PC-9 (cell line): ENCODE measurements around the gene GPR153. TPM values are rescaled to one million over a fixed set of nuclear protein-coding genes. Genes with fewer than 3 reads are reported as not detected.

Experiments
- BruUV-seq: library from RNA; stranded (reverse); fragments of 400-500 nt; replicated peaks from 2 replicates; lab custom pipeline; 2021; lab: Mats Ljungman, UMichigan
- CTCF ChIA-PET: fragments of 300-600 bp; sonication (Branson Sonifier 250); formaldehyde crosslinking; loops from one replicate; lab custom pipeline; 2022; ENCODE audit warnings: antibody characterized with exemption; lab: Charles Lee
- POLR2A ChIA-PET: fragments of 300-600 bp; sonication (Branson Sonifier 250); formaldehyde crosslinking; loops from one replicate; lab custom pipeline; 2022; ENCODE audit warnings: antibody characterized with exemption; ENCODE audit not compliant: unreplicated experiment; lab: Charles Lee
- DNase-seq, 2 experiments: peaks; one replicate each; pipeline versions ENCODE4 v3.0.0 to v3.0.0-alpha.2; 2015 to 2022; ENCODE audit warnings: mixed read lengths in 1 of 2
- H2AFZ ChIP-seq: fragments of 200-600 bp; sonication (generic); 2 replicates; pipeline ENCODE4 v1.8.1; 2017; ENCODE audit warnings: antibody characterized with exemption
- H3F3A ChIP-seq: fragments of 200-600 bp; sonication (generic); 2 replicates; pipeline ENCODE4 v1.8.1; 2017; ENCODE audit warnings: antibody characterized with exemption, mild to moderate bottlenecking, low read depth; ENCODE audit not compliant: insufficient read depth
- H3K27ac ChIP-seq: fragments of 200-600 bp; sonication (generic); 2 replicates; pipeline ENCODE4 v1.6.1; 2016; ENCODE audit warnings: mixed run types
- H3K27me3 ChIP-seq: fragments of 200-600 bp; sonication (generic); 2 replicates; pipeline ENCODE4 v1.6.1; 2016; ENCODE audit warnings: low read depth, mixed run types; ENCODE audit not compliant: insufficient read depth
- H3K36me3 ChIP-seq: fragments of 200-600 bp; sonication (generic); 2 replicates; pipeline ENCODE4 v1.6.1; 2016; ENCODE audit warnings: low read depth, mixed run types
- H3K4me1 ChIP-seq: fragments of 200-600 bp; sonication (generic); replicated peaks from 2 replicates; pipeline ENCODE4 v1.6.1; 2016; ENCODE audit warnings: mixed run types; ENCODE audit not compliant: insufficient read depth
- H3K4me2 ChIP-seq: fragments of 200-600 bp; sonication (generic); 2 replicates; pipeline ENCODE4 v1.6.1; 2017; ENCODE audit warnings: mixed run types
- H3K4me3 ChIP-seq: fragments of 200-600 bp; sonication (generic); 2 replicates; pipeline ENCODE4 v1.6.1; 2016; ENCODE audit warnings: mixed run types
- H3K79me2 ChIP-seq: fragments of 200-600 bp; sonication (generic); 2 replicates; pipeline ENCODE4 v1.6.1; 2017; ENCODE audit warnings: low read depth, mixed run types
- H3K9me2 ChIP-seq: fragments of 200-600 bp; sonication (generic); 2 replicates; pipeline ENCODE4 v1.8.1; 2017; ENCODE audit warnings: mild to moderate bottlenecking; ENCODE audit not compliant: insufficient read depth
- H3K9me3 ChIP-seq: fragments of 200-600 bp; sonication (generic); 2 replicates; pipeline ENCODE4 v1.8.1; 2016; ENCODE audit warnings: low read depth; ENCODE audit not compliant: insufficient read depth
- H4K20me1 ChIP-seq: fragments of 200-600 bp; sonication (generic); 2 replicates; pipeline ENCODE4 v1.8.1; 2017; ENCODE audit not compliant: insufficient read depth
- CTCF ChIP-seq: fragments of 200-600 bp; sonication (generic); conservative IDR thresholded peaks from 2 replicates; pipeline ENCODE4 v1.6.1; 2017; ENCODE audit warnings: mixed run types, antibody characterized with exemption, mild to moderate bottlenecking, moderate library complexity
- EZH2 ChIP-seq: fragments of 200-600 bp; sonication (generic); IDR thresholded peaks from 2 replicates; pipeline ENCODE4 v1.8.0; 2017; ENCODE audit warnings: antibody characterized with exemption, low read depth
- intact Hi-C: fragments of 100-400 bp; cut with micrococcal nuclease; formaldehyde crosslinking; loops from one replicate; pipeline ENCODE4 v1.10.0; 2022; ENCODE audit not compliant: unreplicated experiment
- total RNA-seq: library from RNA; stranded (reverse); gene quantifications from 2 replicates; pipeline ENCODE4 v1.2.3, GENCODE V29; 2021

Gene GPR153
- total RNA-seq, 1 experiment from 2014 or later, result 8.0 TPM

GRCh38 chr1:6299557-6300165 is 38.8 kb upstream of the GPR153 start:
- Histone ChIP-seq H3K4me1 (peaks cover 20% of the 10 kb centered on the region), H3K4me2 (no peak overlapping the region), H4K20me1 (no peaks in the 10 kb centered on the region), H3K79me2 (no peaks in the 10 kb centered on the region), H2AFZ (no peak overlapping the region), H3K9me2 (no peaks in the 10 kb centered on the region), H3F3A (peaks cover 6% of the 10 kb centered on the region; the same call in 1 of the 2 replicates), H3K4me3 (no peak overlapping the region), H3K27me3 (no peaks in the 10 kb centered on the region), H3K36me3 (no peaks in the 10 kb centered on the region), H3K27ac (no peak overlapping the region), H3K9me3 (no peaks in the 10 kb centered on the region)
- ChIA-PET POLR2A (no interaction called here), CTCF (no interaction called here)
- intact Hi-C loops, result loop anchor here (2.0 to 5.0 kb wide), 2 partner anchors 17 to 37 kb away; partner anchors contain the start of gene GPR153
- no peak for TF ChIP-seq EZH2
- TF ChIP-seq CTCF, result no peak
- no TSS peak for BruUV-seq
- DNase-seq, result no peak

- H2AFZ ChIP-seq, result no peak overlapping the region
- peaks cover 20% of the 10 kb centered on the region for H3K4me1 ChIP-seq
- H3K27me3 ChIP-seq, result no peaks in the 10 kb centered on the region
- TF ChIP-seq EZH2, result no peak
- no peak for TF ChIP-seq CTCF
- no peak overlapping the region for H3K4me3 ChIP-seq
- DNase-seq, result no peak
- H4K20me1 ChIP-seq, result no peaks in the 10 kb centered on the region
- no peak overlapping the region for H3K27ac ChIP-seq
- H3F3A ChIP-seq, result peaks cover 6% of the 10 kb centered on the region; the same call in 1 of the 2 replicates
- H3K9me2 ChIP-seq, result no peaks in the 10 kb centered on the region
- H3K9me3 ChIP-seq, result no peaks in the 10 kb centered on the region
- POLR2A ChIA-PET, result no interaction called here
- intact Hi-C loops, result no loop called here
- H3K4me2 ChIP-seq, result no peak overlapping the region
- no peaks in the 10 kb centered on the region for H3K36me3 ChIP-seq
- no TSS peak for BruUV-seq
- CTCF ChIA-PET, result no interaction called here
- no peaks in the 10 kb centered on the region for H3K79me2 ChIP-seq
Observed at GRCh38 chr1:6298940-6299465, 38.1 kb upstream of the GPR153 start.

- Histone ChIP-seq H3K9me3 (no peaks in the 10 kb centered on the region), H4K20me1 (no peaks in the 10 kb centered on the region), H3F3A (peaks cover 6% of the 10 kb centered on the region; the same call in 1 of the 2 replicates), H3K9me2 (no peaks in the 10 kb centered on the region), H3K79me2 (no peaks in the 10 kb centered on the region), H3K27me3 (no peaks in the 10 kb centered on the region), H3K36me3 (no peaks in the 10 kb centered on the region), H3K27ac (no peak overlapping the region), H3K4me3 (no peak overlapping the region), H3K4me1 (peaks cover 20% of the 10 kb centered on the region), H2AFZ (no peak overlapping the region), H3K4me2 (no peak overlapping the region)
- DNase-seq, result no peak
- intact Hi-C loops, result no loop called here
- no peak for TF ChIP-seq EZH2
- TF ChIP-seq CTCF, result no peak
- no TSS peak for BruUV-seq
- ChIA-PET CTCF (no interaction called here), POLR2A (no interaction called here)
Observed at GRCh38 chr1:6298530-6298929, 37.6 kb upstream of the GPR153 start.
